PC-9 (cell line): Measurements from ENCODE around the gene DHCR7.

Experiments
- CTCF ChIP-seq: fragments of 200-600 bp; sonication (generic); conservative IDR thresholded peaks from 2 replicates; pipeline ENCODE4 v1.6.1; 2017; ENCODE audit warnings: mixed run types, antibody characterized with exemption, mild to moderate bottlenecking, moderate library complexity
- EZH2 ChIP-seq: fragments of 200-600 bp; sonication (generic); IDR thresholded peaks from 2 replicates; pipeline ENCODE4 v1.8.0; 2017; ENCODE audit warnings: antibody characterized with exemption, low read depth

GRCh38 chr11:71454470-71455113 is 6.4 kb upstream of the DHCR7 start:
- TF ChIP-seq CTCF: peak; percentile 50; the same call in 1 of the 2 replicates
- TF ChIP-seq EZH2: no peak
